ENCODE results near the gene LPCAT2.

GRCh38 chr16:55467898-55468297 is 41.0 kb upstream of the LPCAT2 start:
- TF ChIP-seq POLR2AphosphoS5 (IDR thresholded peaks at IDR 0.05; ENCODE audit: insufficient read depth in 1 of 2, low read depth in 1 of 2), result no peak
- TF ChIP-seq POLR2A (IDR thresholded peaks at IDR 0.05), result no peak
- TF ChIP-seq, protein P1, sequence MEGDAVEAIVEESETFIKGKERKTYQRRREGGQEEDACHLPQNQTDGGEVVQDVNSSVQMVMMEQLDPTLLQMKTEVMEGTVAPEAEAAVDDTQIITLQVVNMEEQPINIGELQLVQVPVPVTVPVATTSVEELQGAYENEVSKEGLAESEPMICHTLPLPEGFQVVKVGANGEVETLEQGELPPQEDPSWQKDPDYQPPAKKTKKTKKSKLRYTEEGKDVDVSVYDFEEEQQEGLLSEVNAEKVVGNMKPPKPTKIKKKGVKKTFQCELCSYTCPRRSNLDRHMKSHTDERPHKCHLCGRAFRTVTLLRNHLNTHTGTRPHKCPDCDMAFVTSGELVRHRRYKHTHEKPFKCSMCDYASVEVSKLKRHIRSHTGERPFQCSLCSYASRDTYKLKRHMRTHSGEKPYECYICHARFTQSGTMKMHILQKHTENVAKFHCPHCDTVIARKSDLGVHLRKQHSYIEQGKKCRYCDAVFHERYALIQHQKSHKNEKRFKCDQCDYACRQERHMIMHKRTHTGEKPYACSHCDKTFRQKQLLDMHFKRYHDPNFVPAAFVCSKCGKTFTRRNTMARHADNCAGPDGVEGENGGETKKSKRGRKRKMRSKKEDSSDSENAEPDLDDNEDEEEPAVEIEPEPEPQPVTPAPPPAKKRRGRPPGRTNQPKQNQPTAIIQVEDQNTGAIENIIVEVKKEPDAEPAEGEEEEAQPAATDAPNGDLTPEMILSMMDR (IDR thresholded peaks at IDR 0.05), result no peak

Measured in vagina (tissue), 2 donors.